SKM-1 (cell line): ENCODE results near the gene WDR47.
"Not testable (repeated sequence)": the region's sequence is repeated elsewhere in the genome, so short reads cannot be mapped to it uniquely, and the experiment has no call there.

Source experiments
- DNase-seq: peaks from one replicate; lab custom pipeline; 2025; ENCODE audit not compliant: unreplicated experiment; lab: John Stamatoyannopoulos, UW

WDR47 gene

GRCh38 chr1:108963052-108963686 is 78.7 kb downstream of the WDR47 start, which contains the start of gene CLCC1:
Gene CLCC1 (minus strand): TSS chr1:108963484. CDS start chr1:108950437, 13,047 bp downstream.
- DNase-seq = peak; percentile 86

DNA sequence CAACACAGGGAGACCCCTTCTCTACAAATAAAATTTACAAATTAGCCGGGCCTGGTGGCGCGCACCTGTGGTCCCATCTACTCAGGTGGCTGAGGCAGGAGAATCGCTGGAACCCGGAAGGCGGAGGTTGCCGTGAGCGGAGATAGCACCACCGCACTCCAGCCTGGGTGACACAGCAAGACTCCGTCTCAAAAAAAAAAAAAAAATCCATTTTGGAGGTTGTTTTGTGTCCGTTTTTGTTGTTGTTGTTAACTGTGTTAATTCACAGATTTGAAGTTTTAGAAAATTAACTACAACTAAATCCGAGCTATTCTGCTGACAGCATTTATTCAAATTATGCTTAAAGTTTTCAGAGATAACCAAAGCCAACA is 79.2 kb downstream of the WDR47 start:
- DNase-seq = no peak

DNA sequence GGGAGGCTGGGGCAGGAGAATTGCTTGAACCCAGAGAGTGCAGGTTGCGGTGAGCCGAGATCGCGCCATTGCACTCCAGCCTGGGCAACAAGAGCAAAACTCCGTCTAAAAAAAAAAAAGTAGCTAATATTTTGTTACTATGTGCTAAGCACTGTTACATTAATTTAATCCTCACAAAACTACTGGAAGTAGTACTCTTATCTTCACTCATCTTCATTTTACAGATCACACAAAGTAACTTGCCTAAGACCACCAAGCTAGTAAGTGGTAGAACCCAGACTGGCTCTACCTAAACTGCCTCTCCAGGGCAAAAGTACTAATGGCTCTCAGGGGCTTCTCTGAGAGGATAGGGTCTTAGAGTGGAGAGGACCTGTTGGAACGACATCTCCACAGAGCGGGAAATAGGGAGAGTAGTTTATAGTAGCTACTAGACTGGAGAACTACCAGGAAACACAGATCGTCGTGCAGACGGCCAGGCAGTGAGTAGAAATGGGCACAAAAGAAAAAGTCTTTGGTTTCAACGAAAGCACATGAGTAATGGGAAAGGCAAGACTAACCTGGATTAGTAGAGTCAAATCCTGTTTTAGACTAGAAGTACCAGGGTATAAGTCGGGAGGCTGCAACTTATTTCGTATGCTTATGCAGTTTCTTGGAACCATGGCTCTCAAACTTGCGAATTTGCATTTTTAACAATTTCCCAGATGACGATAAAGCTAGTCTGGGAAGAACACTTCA is 80.0 kb downstream of the WDR47 start:
- no peak for DNase-seq

DNA sequence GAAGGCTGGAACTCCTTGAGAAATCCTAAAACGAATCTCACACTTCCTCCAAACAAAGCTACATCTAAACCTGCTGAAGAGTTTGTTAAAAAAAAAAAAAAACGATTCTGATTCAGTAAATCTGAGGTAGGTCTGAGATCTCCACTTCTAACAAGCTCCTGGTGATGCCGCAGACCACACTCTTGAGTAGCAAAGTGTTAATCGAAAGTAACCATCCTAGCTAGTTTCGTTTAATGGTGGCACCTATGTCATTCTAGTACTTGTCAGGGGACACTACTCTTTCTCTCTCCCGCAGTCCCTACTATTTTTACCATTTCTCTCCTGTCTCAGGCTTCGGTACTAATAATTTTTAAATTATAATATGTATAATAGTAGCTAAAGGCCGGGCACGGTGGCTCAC is 80.7 kb downstream of the WDR47 start:
- DNase-seq = no peak

- DNase-seq = no peak
Measured at GRCh38 chr1:108960719-108961118, 81.2 kb downstream of the WDR47 start.

DNA sequence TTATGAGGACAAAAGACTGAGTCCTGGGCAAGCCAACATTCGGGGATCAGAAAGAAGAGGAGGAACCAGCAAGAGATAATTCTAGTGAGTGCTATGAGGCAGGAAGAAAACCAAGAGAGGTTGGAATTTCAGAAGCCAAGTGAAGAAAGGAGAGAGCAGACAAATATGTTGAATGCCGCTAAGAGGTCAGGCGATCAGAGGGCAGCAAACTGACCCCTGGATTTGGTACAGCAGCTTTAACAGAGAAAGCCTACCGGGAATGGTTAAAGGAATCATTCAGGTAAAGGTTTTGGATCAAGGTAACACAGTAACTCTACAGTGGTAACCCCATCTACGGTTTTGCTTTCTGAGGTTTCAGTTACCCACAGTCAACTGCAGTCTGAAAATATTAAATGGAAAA is 84.0 kb downstream of the WDR47 start:
- DNase-seq = no peak

GRCh38 chr1:108955881-108956280 is 86.0 kb downstream of the WDR47 start:
- DNase-seq = no peak

DNA sequence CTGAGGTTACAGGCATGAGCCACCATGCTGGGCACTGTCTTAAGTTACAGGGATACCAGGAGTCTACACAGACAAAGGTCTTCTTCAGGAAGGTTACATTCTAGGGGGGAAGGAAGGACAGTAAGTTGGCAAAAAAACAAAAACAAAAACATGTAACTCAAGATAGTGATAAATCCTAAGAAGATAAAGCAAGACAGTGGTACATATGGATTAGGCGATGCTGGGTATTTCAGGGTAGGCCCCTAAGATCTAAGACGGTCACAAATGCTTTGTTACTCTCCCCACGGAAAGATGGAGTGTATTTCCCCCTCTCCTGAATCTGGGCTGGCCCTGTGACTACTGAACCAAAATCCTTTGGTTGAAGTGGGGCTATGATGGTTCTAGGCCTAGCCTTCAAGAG is 86.8 kb downstream of the WDR47 start:
- DNase-seq = no peak

DNA sequence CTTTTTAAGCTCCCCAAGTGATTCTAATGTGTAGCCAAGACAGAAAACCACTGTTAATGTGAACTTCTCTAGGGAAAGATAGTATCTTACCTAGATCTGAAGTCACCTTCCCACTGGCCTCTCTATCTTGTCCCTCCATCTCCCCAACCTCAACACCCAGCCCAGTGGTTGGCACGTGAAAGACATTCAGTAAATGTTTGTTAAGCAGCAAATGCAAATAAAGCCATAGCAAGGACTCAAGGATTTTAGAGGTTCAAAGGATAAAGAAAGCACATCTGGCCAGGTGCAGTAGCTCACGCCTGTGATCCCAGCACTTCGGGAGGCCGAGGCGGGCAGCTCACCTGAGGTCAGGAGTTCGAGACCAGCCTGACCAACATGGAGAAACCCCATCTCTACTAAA is 88.5 kb downstream of the WDR47 start:
- no peak for DNase-seq

DNA sequence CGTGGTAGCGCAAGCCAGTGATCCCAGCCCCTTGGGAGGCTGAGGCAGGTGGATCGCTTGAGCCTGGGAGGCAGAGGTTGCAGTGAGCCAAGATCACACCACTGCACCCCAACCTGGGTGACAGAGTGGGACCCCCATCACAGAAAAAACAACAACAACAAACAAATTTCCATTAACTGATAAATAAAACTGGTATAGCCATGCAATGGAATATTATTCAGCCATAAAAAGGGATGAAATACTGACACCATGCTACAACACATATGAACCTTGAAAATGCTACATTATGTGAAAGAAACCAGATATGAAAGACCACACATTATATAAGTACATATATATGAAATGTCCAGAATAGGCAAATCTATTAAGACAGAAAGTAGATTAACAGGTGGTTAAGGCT is 90.7 kb downstream of the WDR47 start:
- DNase-seq = no peak

- DNase-seq = no peak
Measured at GRCh38 chr1:108949044-108949443, 92.9 kb downstream of the WDR47 start.

- no peak for DNase-seq
Measured at GRCh38 chr1:108947871-108948525, 93.9 kb downstream of the WDR47 start.

DNA sequence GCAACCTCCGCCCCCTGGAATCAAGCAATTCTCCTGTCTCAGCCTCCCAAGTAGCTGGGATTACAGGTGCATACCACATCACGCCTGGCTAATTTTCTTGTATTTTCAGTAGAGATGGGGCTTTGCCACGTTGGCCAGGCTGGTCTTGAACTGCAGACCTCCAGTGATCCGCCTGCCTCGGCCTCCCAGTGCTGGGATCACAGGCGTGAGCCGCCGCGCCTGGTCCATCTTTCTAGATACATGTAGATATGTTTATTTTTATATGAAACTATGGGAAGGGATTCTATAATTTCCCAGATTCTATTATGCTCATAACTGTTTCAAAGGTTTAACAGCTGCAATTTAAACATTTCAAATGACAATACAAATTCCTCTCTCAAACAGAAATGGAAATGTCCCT is 105.7 kb downstream of the WDR47 start:
- no peak for DNase-seq

GRCh38 chr1:108933944-108934343 is 108.0 kb downstream of the WDR47 start:
- no peak for DNase-seq

GRCh38 chr1:108927565-108927964 is 114.3 kb downstream of the WDR47 start:
- DNase-seq = not testable (repeated sequence)

GRCh38 chr1:108925920-108926319 is 116.0 kb downstream of the WDR47 start:
- no peak for DNase-seq
